Right lobe of liver (tissue), 4 donors: ENCODE results near the gene FUT7.

Experiments
- POLR2A ChIP-seq: fragments of 450-650 bp; IDR thresholded peaks from one replicate; pipeline ENCODE4 v1.6.1; 2017; ENCODE audit warnings: antibody characterized with exemption, mild to moderate bottlenecking
- TF ChIP-seq, protein P1 (sequence below), 4 donors: fragments of 200-600 bp in 3 of 4; fragments of 450-650 bp in 1 of 4; IDR thresholded peaks; one replicate each; pipeline versions ENCODE4 v1.5.1 to v1.8.0; 2016 to 2022; ENCODE audit warnings: antibody characterized with exemption in 4 of 4, mild to moderate bottlenecking in 2 of 4
- donor health status: DM: no; HTN: no; CAD: no.
- donor health status: DM: no; HTN: no; CAD: no.
- donor health status: DM: no; HTN: yes; CAD: no.

DNA sequence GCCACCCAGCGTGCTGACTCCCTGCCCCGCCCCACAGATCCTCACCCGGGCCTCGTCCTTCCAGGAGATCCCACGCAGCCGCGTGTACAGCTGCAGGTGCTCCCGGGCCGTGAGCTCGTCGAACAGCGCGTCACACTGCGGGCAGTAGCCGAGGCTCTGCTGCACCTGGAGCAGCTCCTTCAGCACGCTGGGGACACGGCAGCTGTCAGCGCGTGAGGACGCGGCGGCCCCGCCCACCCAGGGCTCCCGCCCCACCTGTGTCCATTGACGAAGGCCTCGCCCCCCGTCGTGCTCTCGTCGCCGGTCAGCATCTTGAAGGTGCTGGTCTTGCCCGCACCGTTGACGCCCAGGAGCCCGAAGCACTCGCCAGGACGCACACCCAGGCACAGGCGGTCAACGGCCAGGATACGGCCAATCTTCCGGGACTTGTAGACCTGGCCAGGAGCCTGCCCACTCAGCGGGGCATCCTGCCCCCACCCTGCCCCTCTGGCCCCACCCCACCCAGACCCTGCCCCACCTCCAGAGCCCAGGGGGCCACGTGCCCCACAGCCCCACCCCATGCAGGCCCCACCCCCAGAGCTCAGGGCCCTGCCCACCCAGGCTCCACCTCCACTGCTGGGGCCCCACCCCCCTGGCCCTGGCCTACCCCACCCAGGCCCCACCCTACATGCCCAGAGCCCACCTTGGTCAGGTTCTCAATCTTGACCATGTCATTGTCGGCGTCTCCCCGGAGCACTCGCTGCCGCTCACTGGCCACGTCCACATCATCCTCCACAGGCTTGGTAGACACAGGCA is 21.8 kb downstream of the FUT7 start:
- TF ChIP-seq, protein P1, sequence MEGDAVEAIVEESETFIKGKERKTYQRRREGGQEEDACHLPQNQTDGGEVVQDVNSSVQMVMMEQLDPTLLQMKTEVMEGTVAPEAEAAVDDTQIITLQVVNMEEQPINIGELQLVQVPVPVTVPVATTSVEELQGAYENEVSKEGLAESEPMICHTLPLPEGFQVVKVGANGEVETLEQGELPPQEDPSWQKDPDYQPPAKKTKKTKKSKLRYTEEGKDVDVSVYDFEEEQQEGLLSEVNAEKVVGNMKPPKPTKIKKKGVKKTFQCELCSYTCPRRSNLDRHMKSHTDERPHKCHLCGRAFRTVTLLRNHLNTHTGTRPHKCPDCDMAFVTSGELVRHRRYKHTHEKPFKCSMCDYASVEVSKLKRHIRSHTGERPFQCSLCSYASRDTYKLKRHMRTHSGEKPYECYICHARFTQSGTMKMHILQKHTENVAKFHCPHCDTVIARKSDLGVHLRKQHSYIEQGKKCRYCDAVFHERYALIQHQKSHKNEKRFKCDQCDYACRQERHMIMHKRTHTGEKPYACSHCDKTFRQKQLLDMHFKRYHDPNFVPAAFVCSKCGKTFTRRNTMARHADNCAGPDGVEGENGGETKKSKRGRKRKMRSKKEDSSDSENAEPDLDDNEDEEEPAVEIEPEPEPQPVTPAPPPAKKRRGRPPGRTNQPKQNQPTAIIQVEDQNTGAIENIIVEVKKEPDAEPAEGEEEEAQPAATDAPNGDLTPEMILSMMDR (IDR thresholded peaks at IDR 0.05) = no peak
- TF ChIP-seq POLR2A = no peak
